ENCODE results near the gene PREPL. TPM values are rescaled to one million over a fixed set of nuclear protein-coding genes. Genes with fewer than 3 reads are reported as not detected.

PREPL gene
- total and polyA plus RNA-seq, 2 of the 8 experiments (the other 6 are each of a cell fraction or from before 2014, with no cell fraction given) = 13.6 to 38.9 TPM

- no peak for TF ChIP-seq CHD7 (IDR thresholded peaks at IDR 0.05; ENCODE audit: insufficient replicate concordance, low read length)
These were observed 34.6 kb downstream of the PREPL start (continued) for GRCh38 chr2:44326548-44327264.

All from H1 (cell line).